CD4-positive, alpha-beta T cell (primary cell): ENCODE results near the gene ABHD17A. TPM values are rescaled to one million over a fixed set of nuclear protein-coding genes. Genes with fewer than 3 reads are reported as not detected.
A peak's percentile ranks its signal among the peaks of the same experiment; 100 is the strongest.

ENCODE experiments used
- ATAC-seq: fragments of 200-7000 bp; cut with Tn5 transposase; one replicate; pipeline ENCODE4 v1.10.0; 2022; ENCODE audit warnings: mild to moderate bottlenecking; ENCODE audit not compliant: poor library complexity
- CTCF ChIA-PET: fragments of 350-600 bp; sonication (Branson Sonifier 250); formaldehyde crosslinking; loops from one replicate; lab custom pipeline; 2021; ENCODE audit warnings: antibody characterized with exemption, inconsistent platforms; lab: Charles Lee
- POLR2A ChIA-PET: fragments of 350-600 bp; sonication (Branson Sonifier 250); formaldehyde crosslinking; loops from one replicate; lab custom pipeline; 2021; ENCODE audit warnings: antibody characterized with exemption, inconsistent platforms; lab: Charles Lee
- DNase-seq, 14 experiments: peaks; one replicate each; pipeline ENCODE4 v3.0.0-alpha.2; 2013 to 2020; ENCODE audit warnings: mixed read lengths in 2 of 14
- H3K27ac ChIP-seq, 2 donors: one replicate each; pipeline versions ENCODE4 v1.5.1 to v1.7.0; 2013; ENCODE audit warnings: low read length in 2 of 2, low read depth in 1 of 2, mild to moderate bottlenecking in 1 of 2
- H3K27me3 ChIP-seq, 2 experiments: 1 replicate in 1 of 2; 2 replicates in 1 of 2; pipeline versions ENCODE4 v1.6.1 to v1.7.0; 2013; ENCODE audit warnings: low read length in 2 of 2, control low read depth in 1 of 2, mild to moderate bottlenecking in 1 of 2, moderate library complexity in 1 of 2; ENCODE audit not compliant: insufficient read depth in 2 of 2, control insufficient read depth in 1 of 2
- H3K36me3 ChIP-seq: one replicate; pipeline ENCODE4 v1.6.1; 2013; ENCODE audit warnings: low read length, control low read depth; ENCODE audit not compliant: insufficient read depth
- H3K4me1 ChIP-seq: one replicate; pipeline ENCODE4 v1.6.1; 2013; ENCODE audit warnings: low read length, control low read depth; ENCODE audit not compliant: insufficient read depth
- H3K4me3 ChIP-seq: one replicate; pipeline ENCODE4 v1.5.1; 2013; ENCODE audit warnings: mild to moderate bottlenecking, low read length, moderate library complexity
- H3K9me3 ChIP-seq, 2 experiments: 1 replicate in 1 of 2; 2 replicates in 1 of 2; pipeline versions ENCODE4 v1.6.1 to v1.7.0; 2013; ENCODE audit warnings: low read length in 2 of 2, mild to moderate bottlenecking in 2 of 2, control low read depth in 1 of 2, moderate library complexity in 1 of 2; ENCODE audit not compliant: control insufficient read depth in 1 of 2, insufficient read depth in 1 of 2
- H3K27ac Mint-ChIP-seq: one replicate; pipeline ENCODE4 v1.8.0; 2020; ENCODE audit warnings: mixed read lengths
- H3K27me3 Mint-ChIP-seq: one replicate; pipeline ENCODE4 v1.8.0; 2021; ENCODE audit warnings: mixed read lengths
- H3K36me3 Mint-ChIP-seq: one replicate; pipeline ENCODE4 v1.8.0; 2021; ENCODE audit warnings: low read depth, mixed read lengths
- H3K4me1 Mint-ChIP-seq: one replicate; pipeline ENCODE4 v1.8.0; 2021; ENCODE audit warnings: low read depth, mixed read lengths
- H3K4me3 Mint-ChIP-seq: one replicate; pipeline ENCODE4 v1.8.0; 2020; ENCODE audit warnings: mild to moderate bottlenecking, mixed read lengths
- H3K9me3 Mint-ChIP-seq: one replicate; pipeline ENCODE4 v1.8.0; 2020; ENCODE audit warnings: mixed read lengths
- CTCF ChIP-seq: fragments of 200-600 bp; IDR thresholded peaks from one replicate; pipeline ENCODE4 v1.8.0; 2022; ENCODE audit warnings: antibody characterized with exemption, mild to moderate bottlenecking
- intact Hi-C, 2 experiments: fragments of 100-400 bp; cut with DNase I in 1 of 2; cut with micrococcal nuclease in 1 of 2; formaldehyde crosslinking; loops; one replicate each; pipeline versions ENCODE4 v1.15.1 to v1.9.0; 2023 to 2025; cut with DNase I, micrococcal nuclease
- total RNA-seq, 174 experiments: library from RNA in 2 of 174; stranded (reverse) in 2 of 174; gene quantifications; one replicate each; pipeline ENCODE4 v1.2.3 and lab custom pipeline; 2021 to 2026

The ABHD17A gene
- total RNA-seq, 2 experiments from 2014 or later = 156 to 172 TPM

GRCh38 chr19:1912760-1913505, 27.6 kb upstream of the ABHD17A start:
- Mint-ChIP-seq H3K27ac (no peak overlapping the region), H3K4me1 (peaks cover 16% of the 10 kb centered on the region), H3K9me3 (no peaks in the 10 kb centered on the region), H3K27me3 (no peaks in the 10 kb centered on the region), H3K36me3 (no peaks in the 10 kb centered on the region), H3K4me3 (no peak overlapping the region)
- DNase-seq = no peak
- POLR2A ChIA-PET = no interaction called here
- no peaks in the 10 kb centered on the region for H3K27me3 ChIP-seq
- no peak overlapping the region for H3K27ac ChIP-seq
- intact Hi-C loops = no loop called here
- TF ChIP-seq CTCF = no peak
- peaks cover 8% of the 10 kb centered on the region for H3K36me3 ChIP-seq
- H3K4me1 ChIP-seq = peaks cover 18% of the 10 kb centered on the region
- no peak overlapping the region for H3K4me3 ChIP-seq
- CTCF ChIA-PET = no interaction called here
- H3K9me3 ChIP-seq = peaks cover 0 to 7% of the 10 kb centered on the region in 2 experiments
- no peak for ATAC-seq

DNA sequence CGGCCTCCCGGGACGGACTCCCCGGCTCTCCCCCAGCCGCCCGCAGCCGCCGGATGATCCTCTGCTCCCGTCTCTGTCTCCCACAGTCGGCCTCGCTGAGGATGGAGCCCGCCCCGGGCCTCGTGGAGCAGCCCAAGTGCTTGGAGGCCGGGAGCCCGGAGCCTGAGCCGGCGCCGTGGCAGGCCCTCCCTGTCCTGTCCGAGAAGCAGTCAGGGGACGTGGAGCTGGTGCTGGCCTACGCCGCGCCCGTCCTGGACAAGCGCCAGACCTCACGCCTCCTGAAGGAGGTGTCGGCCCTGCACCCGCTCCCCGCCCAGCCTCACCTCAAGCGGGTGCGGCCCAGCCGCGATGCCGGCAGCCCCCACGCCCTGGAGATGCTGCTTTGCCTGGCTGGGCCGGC, 26.7 kb upstream of the ABHD17A start:
- DNase-seq (no peak), ATAC-seq (no peak)
- CTCF ChIA-PET = interaction anchor here (0.5 to 1.5 kb wide), 2 partner anchors 48 to 507 kb away, joined by 3 to 5 read pairs; no protein-coding TSS in a partner anchor
- intact Hi-C loops = no loop called here
- Histone ChIP-seq H3K27me3 (no peaks in the 10 kb centered on the region), H3K4me1 (peaks cover 27% of the 10 kb centered on the region), H3K9me3 (peaks cover 0 to 7% of the 10 kb centered on the region in 2 experiments), H3K27ac (no peak overlapping the region), H3K4me3 (no peak overlapping the region), H3K36me3 (peaks cover 13% of the 10 kb centered on the region)
- no peak for TF ChIP-seq CTCF
- no peaks in the 10 kb centered on the region for H3K9me3 Mint-ChIP-seq
- no peak overlapping the region for H3K27ac Mint-ChIP-seq
- H3K4me3 Mint-ChIP-seq = no peak overlapping the region
- no peaks in the 10 kb centered on the region for H3K36me3 Mint-ChIP-seq
- POLR2A ChIA-PET = no interaction called here
- no peaks in the 10 kb centered on the region for H3K27me3 Mint-ChIP-seq
- H3K4me1 Mint-ChIP-seq = peaks cover 16% of the 10 kb centered on the region

DNA sequence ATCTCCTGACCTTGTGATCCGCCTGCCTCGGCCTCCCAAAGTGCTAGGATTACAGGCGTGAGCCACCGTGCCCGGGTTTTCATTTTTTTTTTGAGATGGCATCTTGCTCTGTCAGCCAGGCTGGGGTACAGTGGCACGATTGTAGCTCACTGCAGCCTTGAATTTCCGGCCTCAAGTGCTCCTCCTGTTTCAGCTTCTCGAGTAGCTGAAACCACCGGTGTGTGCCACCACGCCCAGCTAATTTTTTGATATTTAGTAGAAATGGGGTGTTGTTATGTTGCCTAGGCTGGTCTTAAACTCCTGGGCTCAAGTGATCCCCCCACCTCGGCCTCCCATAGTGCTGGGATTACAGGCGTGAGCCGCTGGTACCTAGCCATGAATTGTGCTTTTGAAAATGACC, 25.8 kb upstream of the ABHD17A start:
- H3K9me3 ChIP-seq = peaks cover 0 to 7% of the 10 kb centered on the region in 2 experiments
- Mint-ChIP-seq H3K9me3 (no peaks in the 10 kb centered on the region), H3K4me3 (no peak overlapping the region), H3K4me1 (peaks cover 16% of the 10 kb centered on the region), H3K27ac (no peak overlapping the region), H3K27me3 (no peaks in the 10 kb centered on the region), H3K36me3 (no peaks in the 10 kb centered on the region)
- H3K27me3 ChIP-seq = no peaks in the 10 kb centered on the region
- ChIA-PET CTCF (interaction anchor here (1.5 kb wide), 1 partner anchor 47 kb away, joined by 5 read pairs; no protein-coding TSS in a partner anchor), POLR2A (no interaction called here)
- ATAC-seq = no peak
- peaks cover 30% of the 10 kb centered on the region for H3K4me1 ChIP-seq
- intact Hi-C loops = no loop called here
- H3K36me3 ChIP-seq = peaks cover 13% of the 10 kb centered on the region
- DNase-seq = peak in 3 of 14 experiments; percentile 44 to 53 (median 47)
- no peak for TF ChIP-seq CTCF
- H3K27ac ChIP-seq = no peak overlapping the region
- no peak overlapping the region for H3K4me3 ChIP-seq
